GM18519 (cell line): ENCODE data around the gene ADGRA1.

Experiments
- ATAC-seq: cut with Tn5 transposase; IDR thresholded peaks from one replicate; pipeline ENCODE4 v1.9.1; 2021; ENCODE audit warnings: mild to moderate bottlenecking, moderate library complexity; ENCODE audit not compliant: unreplicated experiment, low FRiP score

Gene ADGRA1

DNA sequence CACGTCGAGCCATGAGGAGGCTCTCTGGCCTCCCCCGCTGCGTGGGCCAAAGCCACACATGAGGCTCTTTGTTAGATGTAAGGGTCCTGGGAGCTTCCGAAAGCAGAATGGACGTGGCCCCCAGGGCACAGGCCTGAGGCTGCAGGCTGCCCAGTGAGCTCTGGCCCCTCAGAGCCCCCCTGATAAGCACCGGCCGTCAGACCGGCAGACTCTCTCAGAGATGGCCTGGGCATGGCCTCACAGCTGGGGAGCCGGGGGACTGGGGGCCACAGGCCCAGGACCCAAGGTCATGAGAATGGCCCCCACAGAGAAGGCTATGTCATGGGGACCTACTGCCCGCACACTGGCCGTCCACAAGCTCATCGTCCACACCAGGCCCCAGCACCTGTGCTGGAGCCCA, 31.7 kb upstream of the ADGRA1 start:
- no peak for ATAC-seq

DNA sequence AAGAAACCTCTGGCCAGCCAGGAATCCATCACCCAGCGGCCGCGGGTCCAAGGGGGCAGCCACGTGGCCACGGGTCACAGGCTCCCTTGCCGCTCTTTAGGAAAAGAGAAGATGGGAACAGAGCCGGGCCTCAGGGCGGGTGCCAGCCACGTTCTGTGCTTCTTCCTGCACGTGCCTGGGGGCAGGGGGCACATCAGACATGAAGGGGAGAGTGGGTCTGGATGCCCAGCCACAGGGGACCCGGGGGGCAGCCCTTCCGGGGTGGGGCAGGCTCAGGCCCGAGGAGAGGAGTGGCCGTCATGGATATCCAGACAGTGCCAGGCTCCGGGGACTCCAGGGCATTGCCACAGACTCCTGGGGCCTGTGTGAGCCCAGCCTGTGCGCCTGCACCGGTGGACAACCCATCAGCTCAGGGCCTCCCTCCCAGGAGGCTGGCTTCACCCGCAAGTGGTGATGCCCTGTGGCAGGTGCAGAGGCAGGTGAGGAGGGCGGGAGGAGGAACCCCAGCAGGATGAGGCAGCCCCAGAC, 31.0 kb upstream of the ADGRA1 start:
- ATAC-seq: no peak

DNA sequence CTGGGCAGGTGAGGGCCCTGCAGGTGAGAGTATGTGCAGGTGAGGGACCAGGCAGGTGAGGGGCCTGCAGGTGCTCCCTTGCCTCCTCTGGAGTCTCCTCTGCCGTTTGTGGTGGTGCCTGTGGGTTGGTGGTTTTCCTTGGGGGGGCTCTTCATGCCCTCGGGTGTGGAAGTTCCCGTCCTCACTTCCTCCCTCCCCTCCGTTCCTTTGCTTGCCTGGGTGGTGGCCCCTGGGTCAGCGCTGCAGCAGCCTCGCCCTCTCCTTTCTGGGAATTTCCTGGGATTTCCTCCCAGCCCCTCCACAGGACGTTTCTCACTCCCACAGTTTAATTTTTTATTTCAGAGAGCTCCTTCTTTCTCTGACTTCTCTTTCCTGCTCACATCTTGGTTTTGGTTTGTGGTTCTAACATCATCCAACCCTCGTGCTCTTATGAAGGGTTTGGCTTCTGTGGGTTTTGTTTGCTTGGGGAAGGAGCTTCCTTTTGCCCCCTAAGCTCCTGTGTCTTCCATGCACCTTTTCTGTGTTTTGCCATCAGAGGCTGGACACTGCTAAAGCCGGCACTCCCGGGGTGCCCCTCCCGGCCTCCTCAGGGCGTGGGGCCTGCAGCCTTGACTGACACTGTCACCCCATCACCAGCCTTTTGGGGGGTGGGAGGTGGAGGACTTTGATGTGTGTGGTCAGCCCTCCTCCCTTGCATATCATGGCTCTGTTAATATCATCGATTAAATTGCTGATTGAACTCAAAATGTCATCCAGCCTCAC, 29.2 kb upstream of the ADGRA1 start:
- no peak for ATAC-seq

DNA sequence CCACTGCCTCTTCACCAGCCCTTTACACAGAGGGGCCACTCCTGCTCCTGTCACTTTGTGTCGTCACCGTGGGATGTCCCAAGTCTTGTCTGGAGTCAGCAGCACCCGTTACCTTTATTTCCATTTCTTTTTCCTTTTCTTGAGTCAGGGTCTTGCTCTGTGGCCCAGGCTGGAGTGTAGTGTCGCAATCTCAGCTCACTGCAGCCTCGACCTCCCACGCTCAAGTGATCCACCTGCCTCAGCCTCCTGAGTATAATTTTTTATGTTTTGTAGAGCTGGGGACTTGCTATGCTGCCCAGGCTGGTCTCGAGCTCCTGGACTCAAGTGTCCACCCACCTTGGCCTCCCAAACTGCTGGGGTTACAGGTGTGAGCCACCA, 28.6 kb upstream of the ADGRA1 start:
- ATAC-seq: no peak

DNA sequence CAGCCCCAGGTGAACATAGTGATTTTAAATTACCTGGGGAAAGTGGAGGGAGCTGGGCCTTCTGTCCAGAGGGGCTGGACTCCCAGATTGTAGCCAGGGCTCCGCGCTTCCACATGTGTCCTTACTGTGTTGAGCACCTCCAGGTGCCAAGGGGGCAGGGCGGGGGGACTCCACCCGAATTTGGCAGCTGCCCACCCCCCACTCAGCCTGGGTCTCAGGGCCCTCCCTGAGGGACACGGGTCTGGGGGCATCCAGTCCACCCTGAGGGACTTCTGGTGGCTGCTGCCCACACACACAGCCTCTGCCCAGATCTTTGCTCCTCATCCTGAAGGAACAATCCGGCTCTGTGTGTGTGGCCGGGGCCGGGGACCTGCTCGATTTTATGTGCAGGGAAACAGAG, 28.2 kb upstream of the ADGRA1 start:
- ATAC-seq: no peak

DNA sequence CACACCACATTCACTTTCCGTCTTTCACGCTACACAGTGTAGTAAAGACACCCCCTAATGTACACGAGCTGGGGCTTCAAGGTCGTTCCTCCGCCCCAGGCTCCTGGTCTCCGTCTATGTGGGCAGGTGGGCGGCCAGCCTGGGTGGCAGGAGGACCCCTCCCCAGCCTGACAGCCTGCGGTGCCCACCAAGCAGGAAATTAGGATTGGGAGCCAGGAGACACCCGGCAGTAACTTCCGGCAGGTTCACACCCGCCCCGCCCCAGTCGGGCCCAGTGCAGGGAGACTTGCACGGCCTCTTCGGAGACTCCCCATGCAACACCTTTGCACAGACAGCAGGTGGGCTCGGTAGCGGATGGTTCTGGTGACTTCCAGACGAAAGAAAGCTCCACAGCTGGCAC, 27.7 kb upstream of the ADGRA1 start:
- ATAC-seq: no peak

DNA sequence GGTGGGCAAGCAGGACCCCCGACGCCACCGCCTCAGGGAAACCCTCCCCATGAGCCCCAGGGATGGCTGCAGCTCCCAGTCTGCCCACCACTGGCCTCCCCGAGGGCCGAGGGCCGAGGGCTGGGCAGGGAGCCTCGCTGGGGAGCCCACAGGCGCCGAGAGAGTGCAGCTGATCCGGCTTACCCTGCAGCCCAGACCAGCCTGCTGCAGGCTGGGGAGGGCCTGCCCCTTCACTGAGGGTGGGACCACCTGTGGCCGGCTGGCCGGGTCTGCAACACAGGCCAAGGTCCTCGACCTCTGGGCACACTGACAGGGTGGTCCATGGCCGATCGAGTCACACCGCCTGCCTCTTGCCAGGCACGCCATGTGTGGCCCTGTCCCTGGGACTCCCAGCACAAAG, 27.3 kb upstream of the ADGRA1 start:
- ATAC-seq: no peak

DNA sequence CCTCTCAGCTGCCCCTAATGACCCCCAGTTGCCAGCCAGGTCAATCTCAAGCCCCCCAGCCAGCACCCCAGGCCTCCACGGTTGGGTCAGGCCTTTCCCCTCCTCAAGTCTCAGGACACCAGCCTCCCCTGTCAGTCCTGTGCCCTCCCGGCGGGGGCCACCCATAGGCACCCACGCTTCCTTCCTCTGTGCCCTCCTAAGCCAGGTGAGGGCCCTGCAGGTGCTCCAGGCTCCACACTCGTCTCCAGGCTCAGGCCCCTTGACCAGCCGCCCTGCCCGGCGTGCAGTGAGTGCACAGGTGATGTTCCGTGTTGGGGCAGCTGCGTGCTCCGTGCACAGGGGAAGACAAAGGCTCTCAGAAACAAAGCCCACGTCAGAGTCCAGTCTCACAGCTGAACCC, 26.8 kb upstream of the ADGRA1 start:
- ATAC-seq: no peak

DNA sequence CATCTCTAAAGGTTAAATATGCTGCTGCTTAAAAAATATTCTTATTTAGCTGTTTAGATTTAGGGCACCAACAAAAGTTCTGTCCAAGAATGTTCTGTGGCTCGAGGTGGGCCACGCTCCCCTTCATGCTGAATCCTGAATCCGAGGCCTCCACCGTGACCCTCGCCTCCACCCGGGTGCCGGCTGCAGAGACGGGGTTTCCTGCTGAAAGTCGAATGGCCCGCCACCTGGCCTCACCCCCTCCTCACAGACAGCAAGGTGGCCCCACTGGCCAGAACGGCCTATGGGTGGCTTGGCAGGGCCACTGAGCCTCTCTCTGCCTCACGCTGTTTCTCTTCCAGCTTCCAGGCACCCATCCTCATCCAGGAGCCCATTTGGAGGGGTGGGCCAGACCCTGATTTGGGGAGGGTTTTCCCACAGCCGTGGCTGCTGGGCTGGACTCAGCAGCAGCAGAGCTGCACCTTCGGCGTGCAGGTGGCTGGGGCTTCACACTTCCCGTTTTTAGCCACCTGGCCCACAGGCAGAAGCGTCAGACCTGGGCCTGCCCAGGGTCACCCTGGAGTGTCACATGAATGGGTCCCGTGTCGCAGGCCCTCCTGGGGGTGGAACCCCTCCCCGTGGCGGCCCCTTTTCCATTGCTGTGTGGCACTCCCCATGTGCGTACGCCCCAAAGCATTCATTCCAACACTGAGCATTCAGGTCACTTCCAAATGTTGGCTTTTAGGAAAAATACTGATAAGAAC, 26.3 kb upstream of the ADGRA1 start:
- no peak for ATAC-seq

DNA sequence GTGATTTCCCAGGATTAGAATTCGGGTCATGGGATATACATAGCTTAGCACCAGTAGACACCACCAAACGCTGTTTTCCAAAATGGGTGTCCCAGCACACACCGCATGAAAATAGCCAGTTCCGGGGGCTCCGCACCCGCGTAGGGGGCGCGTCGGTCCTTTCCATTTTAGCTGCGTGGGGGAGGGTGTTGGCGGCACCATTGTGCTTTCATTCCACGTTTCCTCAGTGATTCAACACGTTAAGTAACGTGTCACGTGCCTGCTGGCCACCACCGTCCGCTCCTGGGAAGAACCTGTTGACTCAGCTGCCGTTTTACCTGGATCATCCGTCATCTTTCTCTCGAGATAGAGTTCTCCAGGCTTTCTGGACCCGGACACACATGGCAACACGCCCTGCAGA, 25.6 kb upstream of the ADGRA1 start:
- ATAC-seq: no peak

DNA sequence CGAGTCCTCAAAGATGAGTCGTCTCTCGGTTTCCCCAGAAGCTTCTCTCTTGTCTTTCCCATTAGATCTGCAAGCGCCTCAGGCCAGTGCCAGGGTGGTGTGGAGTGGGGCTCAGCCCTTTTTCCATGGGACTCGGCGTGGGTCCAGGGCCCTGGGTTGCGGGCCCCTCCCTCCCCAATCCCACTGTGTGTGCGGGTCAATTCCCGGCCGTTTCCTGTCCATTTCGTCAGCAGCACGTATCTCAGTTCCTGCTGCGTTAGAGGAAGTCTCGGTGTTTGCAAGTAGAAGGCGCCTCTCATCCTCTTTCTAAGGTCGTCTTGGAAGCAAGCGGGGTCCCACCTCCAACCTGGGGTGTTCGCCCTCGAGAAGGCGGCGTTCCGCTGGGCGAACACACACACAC, 25.1 kb upstream of the ADGRA1 start:
- no peak for ATAC-seq

DNA sequence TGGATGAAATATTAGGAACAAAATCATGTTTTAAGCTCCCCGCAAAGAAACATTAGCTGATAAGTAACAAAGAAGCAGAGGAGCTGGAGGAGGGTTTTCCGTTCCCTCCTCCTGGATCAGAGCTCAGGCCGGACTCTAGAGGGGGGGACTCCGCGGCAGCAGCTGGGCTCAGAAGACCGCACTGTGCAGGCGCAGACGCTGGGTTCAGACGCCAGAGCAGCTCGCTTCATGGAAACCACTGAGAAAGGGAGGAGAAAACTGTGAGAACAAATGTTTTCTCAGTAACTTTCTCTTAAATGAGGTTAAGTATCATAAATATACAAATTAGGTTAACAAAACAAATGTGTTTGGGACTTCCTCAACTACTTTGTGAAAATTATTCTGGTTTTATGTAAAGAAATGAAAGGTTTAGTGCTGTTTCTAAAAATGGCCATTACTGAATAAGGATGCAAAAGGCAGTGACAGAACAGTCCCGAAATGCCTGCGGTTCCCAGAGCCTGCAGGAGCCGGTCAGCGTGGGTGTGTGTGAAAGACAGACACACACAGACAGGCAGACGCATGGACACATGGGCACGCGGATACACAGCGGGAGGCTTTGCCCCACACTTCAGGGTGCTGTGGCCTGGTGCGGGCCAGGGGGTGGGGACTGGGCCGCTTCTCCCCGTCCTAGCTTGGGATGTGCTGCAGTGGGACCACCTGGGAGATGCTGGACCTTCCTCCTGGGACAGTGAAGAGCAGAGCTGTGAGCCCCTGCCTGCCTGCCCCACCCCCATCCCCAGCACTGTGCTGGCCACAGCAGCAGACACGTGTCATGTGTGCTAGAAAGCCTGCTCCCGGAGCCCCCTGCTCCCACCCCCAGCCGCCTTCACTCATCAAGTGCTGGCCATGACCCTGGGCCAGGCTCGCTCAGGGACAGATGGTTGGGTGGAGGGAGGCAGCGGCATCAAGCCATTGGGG, 20.3 kb upstream of the ADGRA1 start:
- ATAC-seq: no peak

DNA sequence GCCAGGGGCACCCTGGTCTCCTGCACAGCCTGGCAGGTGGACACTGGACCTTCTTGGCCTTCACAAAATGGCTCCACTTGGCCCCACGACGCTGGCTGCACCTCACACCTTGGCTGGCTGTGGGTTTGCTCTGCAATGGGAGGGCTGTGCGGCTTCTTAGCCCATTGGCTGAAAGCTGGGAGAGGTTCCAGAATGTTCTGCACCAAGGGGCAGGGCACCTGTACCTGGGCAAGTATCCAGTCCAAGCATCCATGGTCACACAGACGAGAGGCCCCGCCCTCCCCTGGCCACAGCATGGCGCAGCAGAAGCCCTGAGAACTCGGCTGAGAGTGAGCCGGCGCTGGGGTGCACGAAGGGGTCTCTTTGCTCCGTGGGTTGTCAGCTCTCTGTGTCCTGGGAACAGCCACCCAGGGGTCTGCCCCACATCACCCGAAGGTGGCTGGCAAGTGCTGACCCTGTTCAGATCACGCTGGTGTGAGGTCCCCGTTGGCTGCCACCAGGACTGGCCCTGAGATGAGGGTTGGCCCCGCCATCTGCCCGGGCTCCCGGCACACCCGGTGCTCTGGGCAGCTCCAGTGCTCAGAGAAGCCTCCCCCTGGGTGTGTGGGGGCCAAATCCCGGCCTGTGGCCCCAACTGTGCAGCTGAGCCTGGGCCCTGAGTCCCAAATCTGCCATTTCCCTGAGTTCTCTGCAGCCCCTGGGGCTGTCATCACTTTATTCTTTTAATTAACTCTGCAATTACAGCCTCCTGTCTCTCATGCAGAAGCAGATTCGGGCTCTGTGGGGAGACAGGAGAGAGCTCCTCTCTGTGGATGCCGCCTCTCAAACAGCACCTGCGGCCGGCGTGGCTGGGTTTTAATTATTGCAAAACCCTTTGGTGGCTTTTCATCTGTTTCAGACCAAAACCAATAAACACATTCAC, 19.4 kb upstream of the ADGRA1 start:
- ATAC-seq: no peak

DNA sequence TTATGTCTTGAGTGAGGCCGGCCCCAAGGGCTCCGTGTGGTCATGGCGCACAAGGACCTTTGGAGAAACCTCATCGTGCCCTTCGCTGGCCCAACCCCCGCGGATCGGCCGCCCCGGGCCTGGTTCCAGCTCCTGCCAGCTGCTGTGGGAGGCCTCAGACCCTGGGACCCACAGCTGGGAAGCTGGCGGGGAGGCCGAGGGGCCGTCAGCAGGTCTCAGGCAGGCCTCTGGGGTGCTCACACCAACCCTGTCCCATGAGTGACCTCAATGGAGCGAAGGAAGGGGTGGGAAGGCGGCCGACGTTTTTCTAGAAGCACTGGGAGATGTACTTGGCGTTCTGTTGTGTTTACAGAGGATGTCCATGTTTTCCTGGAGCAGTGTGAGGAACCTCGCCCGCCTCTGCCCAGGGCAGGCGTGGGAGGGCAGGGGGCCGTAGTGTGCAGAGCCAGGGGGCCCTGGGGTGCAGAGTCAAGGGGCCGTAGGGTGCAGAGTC, 18.6 kb upstream of the ADGRA1 start:
- ATAC-seq: no peak

DNA sequence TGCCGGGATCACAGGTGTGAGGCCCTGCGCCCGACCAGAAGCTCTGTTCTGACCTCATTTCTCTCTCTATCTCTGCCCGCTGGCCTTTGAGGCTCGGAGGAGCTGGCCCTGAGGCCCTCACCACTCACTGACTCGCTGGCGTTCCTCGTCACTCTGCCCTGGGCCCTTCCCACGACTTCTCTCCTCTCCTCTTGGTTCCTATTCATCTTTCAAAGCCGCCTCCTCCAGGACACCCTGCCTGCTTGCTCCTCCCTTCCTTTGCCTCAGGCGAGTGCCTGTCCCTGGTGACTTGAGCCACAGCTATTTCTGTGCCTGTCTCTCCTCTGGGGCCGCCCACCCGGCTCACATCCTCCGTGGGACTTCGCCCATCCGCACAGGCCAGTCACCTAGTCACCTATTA, 17.3 kb upstream of the ADGRA1 start:
- ATAC-seq: no peak

DNA sequence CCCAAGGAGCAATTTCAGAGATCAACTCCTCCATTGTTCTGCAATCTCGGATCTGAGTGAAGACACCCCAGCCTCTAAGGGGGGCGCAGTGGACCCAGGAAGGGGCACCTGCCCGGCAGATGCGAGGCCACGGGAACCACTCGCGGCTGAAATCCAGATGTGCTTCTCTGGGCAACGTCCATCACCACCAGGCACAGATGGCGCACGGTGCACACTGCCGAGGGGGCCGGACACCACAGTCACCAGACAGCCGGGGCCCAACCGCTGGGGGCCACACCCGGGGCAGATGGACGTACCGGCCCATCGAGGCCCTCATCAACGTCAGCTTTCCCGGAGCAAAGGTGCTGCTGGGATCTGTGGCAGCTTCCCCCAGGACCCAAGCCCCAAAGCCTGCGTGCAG, 16.9 kb upstream of the ADGRA1 start:
- no peak for ATAC-seq

DNA sequence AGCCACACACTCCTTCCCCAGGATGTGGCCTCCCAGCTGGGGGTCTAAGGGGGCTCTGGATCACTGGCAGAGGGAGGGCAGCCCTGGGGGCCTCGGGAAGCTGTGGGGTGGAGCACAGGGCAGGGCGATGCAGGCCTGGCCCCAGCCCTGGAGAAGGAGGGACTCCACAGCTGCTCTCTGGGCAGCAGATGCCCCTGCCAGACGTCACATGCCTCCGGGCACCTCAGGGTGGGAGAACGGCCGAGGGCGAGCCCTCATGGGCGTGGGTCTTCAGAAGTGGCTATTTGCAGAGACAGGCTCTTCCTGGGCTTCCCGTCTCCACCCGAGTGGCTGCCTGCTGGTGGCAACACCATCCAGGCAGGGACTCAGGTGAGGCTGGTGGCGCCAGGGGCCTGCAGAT, 16.0 kb upstream of the ADGRA1 start:
- no peak for ATAC-seq

DNA sequence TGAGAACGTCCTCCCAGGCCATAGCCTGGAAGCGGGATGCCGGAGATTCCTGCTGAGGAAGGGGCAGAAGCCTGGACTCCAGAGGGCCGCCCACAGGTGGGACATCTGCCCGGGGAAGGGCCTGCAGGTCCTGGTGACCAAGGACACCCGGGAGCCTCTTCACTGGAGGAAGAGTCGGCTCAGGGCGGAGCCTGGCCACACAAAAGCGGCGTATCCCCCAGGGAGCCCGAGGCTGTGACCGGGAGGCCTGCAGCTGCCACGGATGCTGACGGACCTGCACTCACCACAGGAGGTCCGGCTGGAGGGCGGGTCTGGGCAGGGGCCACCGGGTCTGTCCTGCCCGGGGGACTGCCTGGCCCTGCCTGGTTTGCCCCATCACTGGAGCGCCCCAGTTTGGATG, 15.5 kb upstream of the ADGRA1 start:
- no peak for ATAC-seq

DNA sequence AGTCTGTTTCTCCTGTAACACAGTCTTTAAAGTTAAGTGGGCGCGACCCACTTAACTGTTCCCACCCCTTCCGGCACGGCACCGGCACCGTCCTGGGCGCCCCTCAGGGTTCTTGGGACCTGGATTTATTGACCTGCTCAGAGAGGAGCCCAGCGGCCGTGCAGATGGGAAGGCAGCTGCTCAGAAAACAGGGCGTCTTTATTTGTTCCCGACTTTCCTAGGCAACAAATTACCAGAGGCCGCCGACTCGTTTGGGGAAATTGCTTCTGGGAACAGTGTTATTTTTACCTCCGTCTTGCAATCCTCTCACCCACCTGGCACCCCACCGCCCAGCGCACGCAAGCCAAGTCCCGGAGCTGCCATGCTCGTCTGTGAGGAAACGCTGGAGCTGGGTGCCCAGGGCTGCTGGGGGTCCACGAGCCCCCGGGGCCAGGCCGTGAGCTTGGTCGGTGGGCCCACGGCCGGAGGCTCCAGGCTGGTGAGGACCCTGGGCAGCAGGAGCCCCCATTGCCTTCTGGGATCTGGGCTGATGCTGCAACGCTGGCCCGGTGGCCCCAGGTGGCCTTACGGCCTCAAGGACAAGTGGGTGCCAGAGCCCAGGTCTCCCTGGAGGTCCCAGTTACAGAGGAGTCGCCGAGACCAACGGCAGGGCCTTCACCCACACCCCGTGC, 14.9 kb upstream of the ADGRA1 start:
- ATAC-seq: no peak
